HG02623 (cell line): ENCODE results near the gene LYZ.

ENCODE experiments used
- ATAC-seq: cut with Tn5 transposase; IDR thresholded peaks from one replicate; pipeline ENCODE4 v1.9.1; 2021; ENCODE audit warnings: moderate library complexity; ENCODE audit not compliant: unreplicated experiment

The LYZ gene

DNA sequence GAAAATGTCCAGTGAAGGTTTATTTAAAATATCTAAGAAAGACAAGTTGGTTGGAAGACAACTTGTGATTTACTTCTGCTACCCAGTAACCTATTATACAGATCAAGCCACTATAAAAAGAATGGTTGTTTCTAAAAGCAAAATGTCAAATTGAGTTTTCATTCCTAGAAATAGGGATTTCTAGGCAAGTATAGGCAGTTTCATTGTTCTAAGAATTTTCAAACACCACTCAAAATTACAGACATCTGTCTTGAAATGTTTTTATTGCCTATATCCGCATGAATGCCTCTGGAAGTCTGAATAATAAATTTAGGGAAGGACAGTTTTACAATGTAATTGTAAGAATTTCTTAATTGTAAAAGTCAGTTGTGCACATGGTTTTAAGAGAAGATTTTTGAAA lies 20.0 kb downstream of the LYZ start:
- ATAC-seq: no peak

DNA sequence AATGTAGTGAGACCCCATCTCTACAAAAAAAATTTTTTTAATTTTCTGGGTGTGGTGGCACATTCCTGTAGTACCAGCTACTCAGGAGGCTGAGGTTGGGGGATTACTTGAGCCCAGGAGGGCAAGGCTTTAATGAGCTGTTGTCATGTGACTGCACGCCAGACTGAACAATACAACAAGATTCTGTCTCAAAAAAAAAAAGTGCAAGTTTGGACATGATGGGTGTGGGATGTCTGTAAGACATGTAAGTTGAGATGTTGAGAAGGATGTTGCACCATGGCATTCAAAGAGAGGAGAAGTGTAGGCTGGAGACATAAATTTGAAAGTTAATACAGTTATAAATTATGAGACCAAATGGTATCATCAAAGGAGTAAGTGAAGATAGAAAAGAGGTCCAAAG lies 34.9 kb downstream of the LYZ start:
- no peak for ATAC-seq

DNA sequence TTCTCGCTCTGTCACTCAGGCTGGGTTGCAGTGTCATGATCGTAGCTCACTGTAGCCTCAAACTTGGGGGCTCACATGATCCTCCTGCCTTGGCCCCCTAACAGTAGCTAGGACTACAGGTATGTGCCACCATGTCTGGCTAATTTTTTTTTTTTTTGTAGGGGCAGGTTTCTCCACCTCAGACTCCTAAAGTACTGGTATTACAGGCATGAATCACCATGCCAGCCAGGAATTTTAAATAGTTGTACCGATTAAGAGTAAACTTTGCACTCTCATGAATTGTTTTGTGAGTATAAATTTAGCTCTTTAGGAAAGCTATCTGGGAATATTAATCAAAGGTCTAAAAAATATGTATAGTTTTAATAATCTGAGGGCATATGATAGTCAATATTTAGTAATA lies 36.9 kb downstream of the LYZ start:
- ATAC-seq: no peak

DNA sequence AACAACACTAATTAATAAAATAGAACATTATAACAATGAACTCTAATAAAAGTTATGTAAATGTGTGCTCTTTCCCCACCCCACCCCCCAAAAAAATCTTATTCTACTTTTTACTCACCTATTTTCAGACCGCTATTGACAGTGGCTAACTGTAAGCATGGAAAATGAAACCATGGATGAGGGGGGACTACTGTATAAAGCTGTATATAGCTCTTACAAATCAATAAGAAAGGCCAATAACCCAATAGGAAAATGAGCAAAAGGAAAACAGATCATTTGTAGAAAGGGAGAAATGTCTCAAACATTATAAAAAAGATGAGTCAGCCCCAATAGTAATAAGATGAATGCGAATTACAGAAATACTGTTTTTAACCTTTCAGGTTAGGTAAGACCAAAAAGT lies 38.7 kb downstream of the LYZ start:
- ATAC-seq: no peak

DNA sequence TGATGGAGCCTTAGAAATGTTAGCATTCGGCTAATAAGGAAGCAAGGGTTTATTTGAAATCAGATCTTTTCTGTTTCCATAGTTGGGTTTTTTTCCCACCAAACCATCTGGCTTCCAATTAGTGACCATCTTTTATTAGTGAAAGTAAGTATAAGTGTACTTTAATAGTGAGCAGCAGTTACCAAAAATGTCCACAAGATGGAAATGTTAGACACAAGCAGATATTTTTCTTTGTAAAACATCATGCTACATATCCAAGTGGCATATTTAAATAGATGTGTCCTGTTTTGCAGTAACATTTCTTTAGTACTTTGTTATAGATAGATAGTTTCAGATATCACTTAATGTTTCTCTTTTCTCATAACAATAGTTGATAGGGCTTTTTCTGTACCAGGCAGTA lies 40.2 kb downstream of the LYZ start:
- ATAC-seq: no peak

DNA sequence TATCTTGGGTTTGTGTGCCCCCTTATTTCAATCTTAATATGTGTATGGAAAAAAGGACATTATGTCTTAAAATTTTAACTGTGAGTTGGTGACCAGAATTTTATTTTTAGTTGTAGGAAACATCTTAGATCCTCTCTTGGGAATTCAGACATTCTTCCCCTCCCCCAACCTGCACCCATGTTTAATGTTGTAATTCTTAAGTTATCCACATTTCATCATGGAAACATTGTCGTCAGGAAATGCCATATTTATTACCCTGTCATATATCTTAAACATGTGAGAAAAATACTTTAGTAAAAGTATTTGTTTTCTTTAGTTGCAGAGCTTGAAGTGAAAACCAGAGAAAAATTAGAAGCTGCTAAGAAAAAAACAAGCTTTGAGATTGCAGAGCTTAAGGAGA lies 41.6 kb downstream of the LYZ start:
- ATAC-seq: no peak

DNA sequence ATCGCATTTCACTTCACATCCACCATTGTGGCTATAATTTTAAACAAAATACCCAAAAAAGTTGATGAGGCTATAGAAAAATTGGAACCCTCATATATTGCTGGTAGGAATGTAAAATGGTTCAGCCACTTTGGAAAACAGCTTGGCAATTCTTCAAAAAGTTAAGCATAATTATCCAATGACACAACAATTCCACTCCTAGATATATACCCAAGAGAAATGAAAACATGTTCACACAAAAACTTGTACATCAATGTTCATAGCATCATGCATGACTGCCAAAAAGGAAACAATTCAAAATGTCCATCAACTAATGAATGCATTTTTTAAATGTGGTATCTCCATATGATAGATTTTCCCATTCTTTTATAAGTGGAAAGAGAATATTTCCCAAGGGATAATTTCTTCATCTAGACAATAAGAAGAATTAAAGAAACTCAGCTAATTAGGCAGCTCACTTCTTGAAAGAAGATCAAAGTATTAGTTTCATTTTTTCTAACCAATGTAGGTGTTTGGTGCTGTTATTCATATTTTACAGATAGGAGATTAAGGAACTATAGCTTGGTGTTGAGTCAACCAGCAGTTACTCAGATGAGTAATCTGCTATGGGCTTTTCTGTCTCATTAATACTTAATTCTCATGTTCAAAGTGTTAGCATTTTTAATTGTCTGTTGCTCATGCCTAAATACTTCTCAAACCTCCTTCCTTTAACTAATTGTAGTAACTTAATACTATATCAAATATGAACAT lies 44.2 kb downstream of the LYZ start:
- ATAC-seq: peak; percentile 70

DNA sequence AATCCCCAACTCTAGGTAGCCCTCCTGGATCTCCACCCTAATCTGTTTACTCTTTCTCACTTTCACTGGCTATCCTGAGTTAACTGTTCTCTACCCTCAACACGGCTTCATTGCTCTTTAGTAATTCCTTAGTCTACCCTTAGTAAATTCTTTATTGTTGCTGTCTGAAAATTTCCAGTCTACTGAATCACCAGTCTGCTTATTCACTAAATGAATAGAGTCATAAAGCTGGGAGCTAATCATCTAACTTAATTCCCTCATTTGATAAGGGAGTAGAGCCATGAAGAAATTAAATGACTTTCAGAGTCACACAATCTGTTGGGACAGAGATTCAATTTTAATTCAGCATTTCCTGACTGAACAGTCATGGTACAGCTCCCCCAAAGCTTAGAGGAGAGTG lies 47.9 kb downstream of the LYZ start:
- ATAC-seq: no peak

DNA sequence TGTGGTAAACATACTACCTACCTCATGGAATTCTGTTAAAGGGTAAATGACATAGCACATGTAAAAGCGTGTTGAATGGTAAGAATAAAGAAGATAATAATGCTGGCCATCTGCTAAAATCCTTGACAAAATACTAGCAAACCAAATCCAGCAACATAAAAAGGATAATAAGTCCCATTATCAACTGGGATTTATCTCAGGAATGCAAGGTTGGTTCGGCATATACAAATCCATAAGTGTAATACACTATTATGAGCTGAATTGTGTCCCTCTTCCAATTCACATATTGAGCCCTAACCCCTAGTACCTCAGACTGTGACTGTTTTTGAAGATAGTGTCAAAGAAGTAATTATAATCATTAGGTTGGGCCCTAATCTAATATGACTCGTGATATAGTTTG lies 48.8 kb downstream of the LYZ start:
- no peak for ATAC-seq

DNA sequence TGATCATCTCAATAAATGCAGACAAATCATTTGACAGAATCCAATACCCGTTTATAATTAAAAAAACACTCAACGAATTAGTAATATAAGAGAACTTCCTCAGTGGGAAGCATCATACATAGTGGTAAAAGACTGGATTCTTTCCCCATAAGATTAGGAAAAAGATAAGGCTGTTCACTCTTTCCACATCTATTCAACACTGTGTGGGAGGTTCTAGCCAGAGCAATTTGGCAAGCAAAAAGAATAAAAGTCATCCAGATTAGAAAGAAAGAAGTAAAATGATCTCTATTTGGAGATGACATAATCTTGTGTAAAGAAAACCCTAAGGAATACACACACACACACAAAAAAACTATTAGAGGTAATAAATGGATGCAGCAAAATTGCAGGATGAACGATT lies 49.8 kb downstream of the LYZ start:
- ATAC-seq: no peak

DNA sequence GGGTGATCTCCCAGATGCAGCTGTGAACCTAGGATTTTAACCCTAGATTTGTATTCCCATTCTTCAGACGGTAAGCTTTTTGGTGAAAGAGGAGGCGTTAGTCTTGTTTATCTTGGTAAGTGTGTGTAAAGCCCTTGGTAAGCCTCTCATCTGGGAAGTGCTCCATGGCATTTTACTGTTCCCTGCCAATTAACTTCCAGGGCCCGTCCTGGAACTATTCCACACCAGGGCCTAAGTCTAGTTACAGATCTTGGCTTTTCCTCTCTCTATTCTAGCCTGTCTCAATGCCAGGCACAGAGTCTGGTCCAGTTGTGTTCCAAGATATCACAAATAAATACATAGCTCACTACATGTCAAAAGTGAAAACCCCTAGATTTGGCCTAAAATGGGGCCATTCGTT lies 53.8 kb downstream of the LYZ start:
- ATAC-seq: no peak
